HEK293 (cell line): ENCODE data around the gene TGFB1I1.

Source experiments
- CTCF ChIA-PET: fragments of 350-600 bp; formaldehyde crosslinking; extraction: SDS; loops from one replicate; lab custom pipeline; 2021; ENCODE audit warnings: antibody characterized with exemption; lab: Yijun Ruan, JAX
- POLR2A ChIA-PET: fragments of 300-600 bp; formaldehyde crosslinking; extraction: SDS; loops from one replicate; lab custom pipeline; 2020; ENCODE audit warnings: antibody characterized with exemption, inconsistent platforms; lab: Yijun Ruan, JAX
- H3K27ac ChIP-seq: fragments of 200-500 bp; sonication (Bioruptor generic); 2 replicates; pipeline ENCODE4 v1.5.1; 2014; ENCODE audit warnings: low read depth, low read length, control low read depth, inconsistent platforms; ENCODE audit errors: extremely low read depth
- H3K36me3 ChIP-seq, 2 experiments: fragments of 200-500 bp in 1 of 2; sonication (Bioruptor generic) in 1 of 2; 1 replicate in 1 of 2; 2 replicates in 1 of 2; pipeline ENCODE4 v1.5.1; 2014 to 2017; ENCODE audit warnings: inconsistent platforms in 2 of 2, low read length in 2 of 2; ENCODE audit not compliant: control insufficient read depth in 2 of 2, insufficient read depth in 1 of 2
- H3K4me1 ChIP-seq: fragments of 200-500 bp; sonication (Bioruptor generic); 2 replicates; pipeline ENCODE4 v1.5.1; 2014; ENCODE audit warnings: mild to moderate bottlenecking, low read length, inconsistent platforms; ENCODE audit not compliant: control insufficient read depth, insufficient read depth
- H3K4me3 ChIP-seq: 2 replicates; pipeline ENCODE4 v1.5.1; 2011; ENCODE audit warnings: low read depth, mild to moderate bottlenecking, control low read depth, low read length, moderate library complexity
- H3K9me3 ChIP-seq: fragments of 200-500 bp; sonication (Bioruptor generic); 2 replicates; pipeline ENCODE4 v1.5.1; 2014; ENCODE audit warnings: low read depth, low read length, inconsistent platforms; ENCODE audit not compliant: control insufficient read depth, insufficient read depth
- BCL11B ChIP-seq: fragments of 450-650 bp; formaldehyde crosslinking; IDR thresholded peaks from 2 replicates; pipeline ENCODE4 v1.5.1; 2016; ENCODE audit warnings: low read depth, missing biosample characterization, missing genetic modification characterization
- EGR2 ChIP-seq: fragments of 450-650 bp; formaldehyde crosslinking; IDR thresholded peaks from 2 replicates; pipeline ENCODE4 v1.5.1; 2016; ENCODE audit warnings: low read depth, missing biosample characterization, missing genetic modification characterization
- RBAK ChIP-seq: fragments of 450-650 bp; formaldehyde crosslinking; IDR thresholded peaks from 2 replicates; pipeline ENCODE4 v1.5.1; 2016; ENCODE audit warnings: missing biosample characterization, missing genetic modification characterization
- SCRT2 ChIP-seq: fragments of 450-650 bp; formaldehyde crosslinking; IDR thresholded peaks from 2 replicates; pipeline ENCODE4 v1.5.1; 2016; ENCODE audit warnings: missing biosample characterization, missing genetic modification characterization
- SP2 ChIP-seq: fragments of 450-650 bp; formaldehyde crosslinking; IDR thresholded peaks from 2 replicates; pipeline ENCODE4 v1.5.1; 2016; ENCODE audit warnings: missing biosample characterization, missing genetic modification characterization
- ZBTB26 ChIP-seq: fragments of 450-650 bp; formaldehyde crosslinking; optimal IDR thresholded peaks from 2 replicates; pipeline ENCODE3; 2016; ENCODE audit warnings: missing biosample characterization, mild to moderate bottlenecking, missing genetic modification characterization
- ZFHX2 ChIP-seq: fragments of 450-650 bp; formaldehyde crosslinking; conservative IDR thresholded peaks from 2 replicates; pipeline ENCODE4 v1.5.1; 2016; ENCODE audit warnings: missing biosample characterization, missing genetic modification characterization
- ZFP41 ChIP-seq: fragments of 450-650 bp; formaldehyde crosslinking; IDR thresholded peaks from 2 replicates; pipeline ENCODE4 v1.5.1; 2016; ENCODE audit warnings: missing biosample characterization, missing genetic modification characterization, borderline replicate concordance
- ZNF112 ChIP-seq: fragments of 450-650 bp; formaldehyde crosslinking; IDR thresholded peaks from 2 replicates; pipeline ENCODE4 v1.5.0; 2017; ENCODE audit warnings: missing biosample characterization, missing genetic modification characterization
- ZNF121 ChIP-seq: fragments of 450-650 bp; formaldehyde crosslinking; IDR thresholded peaks from 2 replicates; pipeline ENCODE4 v1.5.1; 2016; ENCODE audit warnings: missing biosample characterization, missing genetic modification characterization
- ZNF239 ChIP-seq: fragments of 450-650 bp; formaldehyde crosslinking; IDR thresholded peaks from 2 replicates; pipeline ENCODE4 v1.5.1; 2016; ENCODE audit warnings: missing biosample characterization, missing genetic modification characterization
- ZNF335 ChIP-seq: fragments of 450-650 bp; formaldehyde crosslinking; conservative IDR thresholded peaks from 2 replicates; pipeline ENCODE4 v1.5.1; 2016; ENCODE audit warnings: missing biosample characterization, missing genetic modification characterization
- ZNF354C ChIP-seq: fragments of 450-650 bp; formaldehyde crosslinking; IDR thresholded peaks from 2 replicates; pipeline ENCODE4 v1.5.1; 2016; ENCODE audit warnings: missing biosample characterization, missing genetic modification characterization, low read depth, borderline replicate concordance
- ZNF560 ChIP-seq: fragments of 450-650 bp; formaldehyde crosslinking; IDR thresholded peaks from 2 replicates; pipeline ENCODE4 v1.5.1; 2017; ENCODE audit warnings: missing biosample characterization, missing genetic modification characterization, borderline replicate concordance
- ZNF600 ChIP-seq: fragments of 450-650 bp; formaldehyde crosslinking; IDR thresholded peaks from 2 replicates; pipeline ENCODE4 v1.5.1; 2016; ENCODE audit warnings: missing biosample characterization, missing genetic modification characterization
- ZNF626 ChIP-seq: fragments of 450-650 bp; sonication (Bioruptor Pico); formaldehyde crosslinking; IDR thresholded peaks from 2 replicates; pipeline ENCODE4 v1.5.1; 2018; ENCODE audit warnings: missing biosample characterization, missing genetic modification characterization, inconsistent platforms
- ZNF660 ChIP-seq: fragments of 450-650 bp; IDR thresholded peaks from 2 replicates; pipeline ENCODE4 v1.5.1; 2018; ENCODE audit warnings: missing biosample characterization, mild to moderate bottlenecking, missing genetic modification characterization
- ZNF777 ChIP-seq: fragments of 450-650 bp; formaldehyde crosslinking; IDR thresholded peaks from 2 replicates; pipeline ENCODE4 v1.5.1; 2017; ENCODE audit warnings: missing biosample characterization, missing genetic modification characterization, borderline replicate concordance
- ZXDB ChIP-seq: fragments of 450-650 bp; formaldehyde crosslinking; IDR thresholded peaks from 2 replicates; pipeline ENCODE4 v1.5.1; 2016; ENCODE audit warnings: missing biosample characterization, missing genetic modification characterization
- TF ChIP-seq, protein P1 (sequence below): fragments of 450-650 bp; formaldehyde crosslinking; IDR thresholded peaks from 2 replicates; pipeline ENCODE4 v1.5.1; 2016; ENCODE audit warnings: missing biosample characterization, missing genetic modification characterization, borderline replicate concordance
- TF ChIP-seq, protein P2 (sequence below): fragments of 450-650 bp; formaldehyde crosslinking; IDR thresholded peaks from 2 replicates; pipeline ENCODE4 v1.5.1; 2016; ENCODE audit warnings: missing biosample characterization, missing genetic modification characterization

Gene TGFB1I1

GRCh38 chr16:31472709-31473203, 804 bp downstream of the TGFB1I1 start (continued):
- TF ChIP-seq ZBTB26 (tag by site-specific recombination) (no peak), SP2 (tag by site-specific recombination) (peak; percentile 90), ZNF335 (tag by site-specific recombination) (peak; percentile 53; the same call in 1 of the 2 replicates), EGR2 (no peak), ZXDB (peak; percentile 13; the same call in 1 of the 2 replicates), ZNF660 (tag by site-specific recombination) (no peak)
- TF ChIP-seq, protein P1, sequence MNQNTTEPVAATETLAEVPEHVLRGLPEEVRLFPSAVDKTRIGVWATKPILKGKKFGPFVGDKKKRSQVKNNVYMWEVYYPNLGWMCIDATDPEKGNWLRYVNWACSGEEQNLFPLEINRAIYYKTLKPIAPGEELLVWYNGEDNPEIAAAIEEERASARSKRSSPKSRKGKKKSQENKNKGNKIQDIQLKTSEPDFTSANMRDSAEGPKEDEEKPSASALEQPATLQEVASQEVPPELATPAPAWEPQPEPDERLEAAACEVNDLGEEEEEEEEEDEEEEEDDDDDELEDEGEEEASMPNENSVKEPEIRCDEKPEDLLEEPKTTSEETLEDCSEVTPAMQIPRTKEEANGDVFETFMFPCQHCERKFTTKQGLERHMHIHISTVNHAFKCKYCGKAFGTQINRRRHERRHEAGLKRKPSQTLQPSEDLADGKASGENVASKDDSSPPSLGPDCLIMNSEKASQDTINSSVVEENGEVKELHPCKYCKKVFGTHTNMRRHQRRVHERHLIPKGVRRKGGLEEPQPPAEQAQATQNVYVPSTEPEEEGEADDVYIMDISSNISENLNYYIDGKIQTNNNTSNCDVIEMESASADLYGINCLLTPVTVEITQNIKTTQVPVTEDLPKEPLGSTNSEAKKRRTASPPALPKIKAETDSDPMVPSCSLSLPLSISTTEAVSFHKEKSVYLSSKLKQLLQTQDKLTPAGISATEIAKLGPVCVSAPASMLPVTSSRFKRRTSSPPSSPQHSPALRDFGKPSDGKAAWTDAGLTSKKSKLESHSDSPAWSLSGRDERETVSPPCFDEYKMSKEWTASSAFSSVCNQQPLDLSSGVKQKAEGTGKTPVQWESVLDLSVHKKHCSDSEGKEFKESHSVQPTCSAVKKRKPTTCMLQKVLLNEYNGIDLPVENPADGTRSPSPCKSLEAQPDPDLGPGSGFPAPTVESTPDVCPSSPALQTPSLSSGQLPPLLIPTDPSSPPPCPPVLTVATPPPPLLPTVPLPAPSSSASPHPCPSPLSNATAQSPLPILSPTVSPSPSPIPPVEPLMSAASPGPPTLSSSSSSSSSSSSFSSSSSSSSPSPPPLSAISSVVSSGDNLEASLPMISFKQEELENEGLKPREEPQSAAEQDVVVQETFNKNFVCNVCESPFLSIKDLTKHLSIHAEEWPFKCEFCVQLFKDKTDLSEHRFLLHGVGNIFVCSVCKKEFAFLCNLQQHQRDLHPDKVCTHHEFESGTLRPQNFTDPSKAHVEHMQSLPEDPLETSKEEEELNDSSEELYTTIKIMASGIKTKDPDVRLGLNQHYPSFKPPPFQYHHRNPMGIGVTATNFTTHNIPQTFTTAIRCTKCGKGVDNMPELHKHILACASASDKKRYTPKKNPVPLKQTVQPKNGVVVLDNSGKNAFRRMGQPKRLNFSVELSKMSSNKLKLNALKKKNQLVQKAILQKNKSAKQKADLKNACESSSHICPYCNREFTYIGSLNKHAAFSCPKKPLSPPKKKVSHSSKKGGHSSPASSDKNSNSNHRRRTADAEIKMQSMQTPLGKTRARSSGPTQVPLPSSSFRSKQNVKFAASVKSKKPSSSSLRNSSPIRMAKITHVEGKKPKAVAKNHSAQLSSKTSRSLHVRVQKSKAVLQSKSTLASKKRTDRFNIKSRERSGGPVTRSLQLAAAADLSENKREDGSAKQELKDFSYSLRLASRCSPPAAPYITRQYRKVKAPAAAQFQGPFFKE = no peak

- H3K4me1 ChIP-seq = no peaks in the 10 kb centered on the region
- no peak overlapping the region for H3K4me3 ChIP-seq
- H3K27ac ChIP-seq = no peak overlapping the region
- CTCF ChIA-PET = interaction anchor here (0.6 kb wide), 1 partner anchor 13 kb away, joined by 3 read pairs; no protein-coding TSS in a partner anchor
- peaks cover 0 to 10% of the 10 kb centered on the region in 2 experiments; a peak in 1 of 3 replicates for H3K36me3 ChIP-seq
- H3K9me3 ChIP-seq = no peaks in the 10 kb centered on the region
- POLR2A ChIA-PET = interaction anchor here (0.8 kb wide), 1 partner anchor 331 kb away, joined by 3 read pairs; no protein-coding TSS in a partner anchor
- TF ChIP-seq ZNF560 (tag by site-specific recombination) = no peak
- peak; percentile 76 for TF ChIP-seq SCRT2 (tag by site-specific recombination)
Measured at GRCh38 chr16:31473264-31473984, 1.5 kb downstream of the TGFB1I1 start.

DNA sequence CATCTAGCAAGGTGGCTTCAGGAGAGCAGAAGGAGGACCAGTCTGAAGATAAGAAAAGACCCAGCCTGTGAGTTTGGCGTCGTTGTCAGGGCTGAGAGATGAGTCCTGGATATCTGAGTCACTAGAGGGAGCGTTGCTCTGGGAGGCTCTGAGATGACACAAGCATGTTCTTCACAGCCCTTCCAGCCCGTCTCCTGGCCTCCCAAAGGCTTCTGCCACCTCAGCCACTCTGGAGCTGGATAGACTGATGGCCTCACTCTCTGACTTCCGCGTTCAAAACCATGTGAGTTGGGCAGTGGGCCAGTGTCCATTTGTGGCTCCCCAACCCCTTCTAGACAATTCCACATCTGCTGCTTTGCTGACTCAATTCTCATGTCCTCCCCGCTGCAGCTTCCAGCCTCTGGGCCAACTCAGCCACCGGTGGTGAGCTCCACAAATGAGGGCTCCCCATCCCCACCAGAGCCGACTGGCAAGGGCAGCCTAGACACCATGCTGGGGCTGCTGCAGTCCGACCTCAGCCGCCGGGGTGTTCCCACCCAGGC, 2.3 kb downstream of the TGFB1I1 start:
- H3K4me3 ChIP-seq = no peak overlapping the region
- ChIA-PET POLR2A (no interaction called here), CTCF (interaction anchor here (0.6 to 0.9 kb wide), 3 partner anchors 16 to 377 kb away, joined by 3 read pairs; partner anchors contain the start of gene ARMC5)
- TF ChIP-seq ZNF239 (tag by site-specific recombination) (no peak), ZNF121 (tag by site-specific recombination) (no peak), ZNF354C (tag by site-specific recombination) (no peak), ZNF777 (tag by site-specific recombination) (no peak), ZFHX2 (no peak), RBAK (no peak), ZFP41 (tag by site-specific recombination) (no peak), ZNF626 (tag by site-specific recombination) (no peak), ZNF600 (no peak), ZNF112 (tag by site-specific recombination) (no peak), BCL11B (no peak)
- TF ChIP-seq, protein P2, sequence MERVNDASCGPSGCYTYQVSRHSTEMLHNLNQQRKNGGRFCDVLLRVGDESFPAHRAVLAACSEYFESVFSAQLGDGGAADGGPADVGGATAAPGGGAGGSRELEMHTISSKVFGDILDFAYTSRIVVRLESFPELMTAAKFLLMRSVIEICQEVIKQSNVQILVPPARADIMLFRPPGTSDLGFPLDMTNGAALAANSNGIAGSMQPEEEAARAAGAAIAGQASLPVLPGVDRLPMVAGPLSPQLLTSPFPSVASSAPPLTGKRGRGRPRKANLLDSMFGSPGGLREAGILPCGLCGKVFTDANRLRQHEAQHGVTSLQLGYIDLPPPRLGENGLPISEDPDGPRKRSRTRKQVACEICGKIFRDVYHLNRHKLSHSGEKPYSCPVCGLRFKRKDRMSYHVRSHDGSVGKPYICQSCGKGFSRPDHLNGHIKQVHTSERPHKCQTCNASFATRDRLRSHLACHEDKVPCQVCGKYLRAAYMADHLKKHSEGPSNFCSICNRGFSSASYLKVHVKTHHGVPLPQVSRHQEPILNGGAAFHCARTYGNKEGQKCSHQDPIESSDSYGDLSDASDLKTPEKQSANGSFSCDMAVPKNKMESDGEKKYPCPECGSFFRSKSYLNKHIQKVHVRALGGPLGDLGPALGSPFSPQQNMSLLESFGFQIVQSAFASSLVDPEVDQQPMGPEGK (tag by site-specific recombination) = no peak
- H3K36me3 ChIP-seq = peaks cover 0 to 10% of the 10 kb centered on the region in 2 experiments; a peak in 1 of 3 replicates
- H3K4me1 ChIP-seq = no peaks in the 10 kb centered on the region
- no peaks in the 10 kb centered on the region for H3K9me3 ChIP-seq
- H3K27ac ChIP-seq = no peak overlapping the region
